GM23248 (cell line): Measurements from ENCODE around the gene FIS1.

Experiments
- EZH2 ChIP-seq: fragments of 200-600 bp; sonication (generic); IDR thresholded peaks from 2 replicates; pipeline ENCODE4 v1.6.1; 2018; ENCODE audit warnings: antibody characterized with exemption, mild to moderate bottlenecking; ENCODE audit not compliant: insufficient read depth, poor library complexity, severe bottlenecking
- EZH2phosphoT487 ChIP-seq: fragments of 200-600 bp; sonication (generic); IDR thresholded peaks from 2 replicates; pipeline ENCODE4 v1.6.1; 2018; ENCODE audit warnings: antibody characterized with exemption, moderate library complexity, mild to moderate bottlenecking, low read depth; ENCODE audit not compliant: insufficient read depth

GRCh38 chr7:101239191-101239950 lies 5.5 kb downstream of the FIS1 start:
- TF ChIP-seq EZH2, result no peak
- TF ChIP-seq EZH2phosphoT487, result no peak
